CD1c-positive myeloid dendritic cell (primary cell): ENCODE results near the gene GABBR2.
A peak's percentile ranks its signal among the peaks of the same experiment; 100 is the strongest.

Experiments
- DNase-seq: peaks from one replicate; pipeline ENCODE4 v3.0.0-alpha.2; 2016; ENCODE audit errors: extremely low spot score

GABBR2 gene

DNA sequence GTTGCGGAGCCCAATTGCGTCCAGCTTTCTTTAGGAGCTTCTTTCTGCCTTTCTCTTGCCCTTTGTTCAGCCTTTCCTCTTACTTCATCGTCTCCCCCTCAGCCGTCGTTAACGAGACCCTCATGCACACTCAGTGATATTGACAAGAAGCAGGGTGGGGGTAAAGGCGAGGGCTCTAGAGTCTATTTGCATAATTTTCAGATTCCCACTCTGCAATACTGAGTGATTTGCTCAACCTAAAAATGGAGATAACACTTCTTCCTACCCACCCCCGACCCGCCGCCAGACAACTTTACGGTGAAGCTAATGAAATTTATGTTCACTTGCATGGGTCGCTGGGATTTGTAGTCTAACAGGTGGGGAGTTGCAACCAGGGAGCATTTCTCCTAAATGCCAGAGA lies 452.0 kb downstream of the GABBR2 start:
- peak; percentile 34 for DNase-seq

GRCh38 chr9:98255578-98256296 lies 453.0 kb downstream of the GABBR2 start, which contains the start of gene TBC1D2:
Gene TBC1D2 (minus strand): TSS chr9:98255649. CDS start chr9:98255541, 108 bp downstream.
- peak; percentile 97 for DNase-seq

GRCh38 chr9:98255061-98255577 lies 453.6 kb downstream of the GABBR2 start:
- DNase-seq, result peak; percentile 33

GRCh38 chr9:98254228-98255060 lies 454.3 kb downstream of the GABBR2 start:
- DNase-seq, result no peak

DNA sequence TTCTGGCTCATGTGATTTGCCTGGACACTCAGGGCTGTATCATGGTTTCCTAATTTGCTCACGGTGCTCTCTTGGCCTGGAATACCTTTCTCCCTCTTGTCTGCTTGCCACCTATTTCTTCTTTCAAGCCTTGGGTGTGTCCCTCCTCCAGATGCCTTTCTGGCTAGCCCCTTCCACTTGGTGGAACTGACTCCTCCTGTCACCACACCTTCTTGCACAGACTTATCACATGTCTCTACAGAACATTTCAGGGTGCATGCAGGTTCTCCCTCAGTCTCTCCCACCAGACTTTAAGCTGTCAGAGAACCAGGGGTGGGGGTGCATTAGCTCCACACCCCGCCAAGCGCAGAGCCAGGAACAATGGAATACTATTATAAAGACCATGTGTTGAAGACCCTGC lies 455.2 kb downstream of the GABBR2 start:
- no peak for DNase-seq

DNA sequence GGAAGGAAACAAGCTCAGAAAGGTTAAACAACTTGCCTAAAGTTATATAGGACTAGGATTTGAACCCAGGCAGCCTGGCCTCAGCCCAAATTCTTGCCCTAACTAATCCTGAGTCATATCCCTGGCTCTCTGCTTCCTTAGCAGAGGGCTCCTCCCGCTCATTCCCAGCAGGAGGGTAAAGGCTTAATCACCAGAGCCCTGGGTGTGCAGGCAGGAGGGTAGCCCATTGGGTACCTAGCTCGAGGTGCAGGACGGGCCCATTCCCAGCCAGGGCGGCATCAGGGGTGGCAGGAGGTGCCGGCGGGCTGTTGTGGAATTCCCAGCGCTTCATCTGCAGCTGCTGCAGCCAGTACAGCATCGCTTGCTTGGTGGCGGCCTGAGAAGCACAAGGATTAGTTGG lies 457.2 kb downstream of the GABBR2 start:
- peak; percentile 6 for DNase-seq

DNA sequence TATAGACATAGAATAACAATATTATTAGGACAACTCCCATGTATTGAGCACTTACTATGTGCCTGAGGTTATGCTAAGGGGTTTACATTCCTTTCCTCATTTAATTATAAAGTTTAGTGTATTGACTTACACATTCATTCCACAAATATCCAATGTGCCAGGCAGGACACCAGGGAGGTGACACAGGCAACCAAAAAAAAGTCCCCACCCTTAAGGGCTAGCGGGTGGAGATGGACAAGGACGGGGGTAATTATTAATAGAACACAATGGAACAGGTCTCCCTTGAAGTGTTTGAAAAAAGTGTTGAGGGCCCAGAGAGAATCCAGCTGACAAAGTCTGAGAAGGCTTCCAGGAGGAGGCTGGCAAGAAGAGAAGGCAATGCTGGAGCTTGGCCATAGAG lies 459.0 kb downstream of the GABBR2 start:
- no peak for DNase-seq

GRCh38 chr9:98248737-98249474 lies 459.8 kb downstream of the GABBR2 start:
- DNase-seq, result peak; percentile 96

DNA sequence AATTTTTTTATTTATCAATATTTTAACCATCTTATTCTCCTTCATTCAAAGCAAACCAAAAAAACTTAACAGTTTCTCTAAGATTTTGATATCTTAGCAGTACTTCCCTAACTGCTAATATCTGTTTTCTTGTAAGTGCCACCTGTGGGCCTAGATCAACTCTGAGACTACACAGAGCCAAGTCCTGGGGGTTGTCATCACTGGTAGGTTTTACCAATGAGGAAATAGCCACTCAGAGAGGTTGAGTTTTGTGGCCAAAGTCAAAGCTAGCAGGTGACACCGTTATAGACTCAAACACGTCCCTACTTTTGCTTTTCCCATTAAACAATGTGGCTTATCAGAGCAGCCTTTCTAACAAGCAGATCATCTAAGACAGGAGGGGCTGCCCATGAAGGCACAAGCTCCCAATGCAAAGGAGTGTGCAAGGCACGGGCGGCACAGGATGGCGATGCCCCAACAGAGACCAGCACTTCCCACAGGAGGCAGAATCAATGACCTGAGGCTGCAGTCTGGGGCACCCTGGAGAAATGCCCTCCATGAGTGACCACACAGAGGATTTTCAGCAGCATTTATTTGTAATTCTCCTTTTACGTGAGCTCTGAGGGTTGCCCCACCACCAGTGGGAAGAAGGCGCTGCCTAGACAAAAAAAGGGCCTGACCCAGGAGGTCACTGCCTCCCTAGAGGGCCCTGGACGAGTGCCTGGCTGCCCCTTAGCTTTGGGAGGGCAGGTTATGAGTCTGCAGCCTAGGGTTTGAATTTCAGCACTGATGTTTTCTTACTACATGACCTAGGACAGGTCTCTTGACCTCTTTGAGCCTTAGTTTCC lies 460.7 kb downstream of the GABBR2 start:
- peak; percentile 73 for DNase-seq

DNA sequence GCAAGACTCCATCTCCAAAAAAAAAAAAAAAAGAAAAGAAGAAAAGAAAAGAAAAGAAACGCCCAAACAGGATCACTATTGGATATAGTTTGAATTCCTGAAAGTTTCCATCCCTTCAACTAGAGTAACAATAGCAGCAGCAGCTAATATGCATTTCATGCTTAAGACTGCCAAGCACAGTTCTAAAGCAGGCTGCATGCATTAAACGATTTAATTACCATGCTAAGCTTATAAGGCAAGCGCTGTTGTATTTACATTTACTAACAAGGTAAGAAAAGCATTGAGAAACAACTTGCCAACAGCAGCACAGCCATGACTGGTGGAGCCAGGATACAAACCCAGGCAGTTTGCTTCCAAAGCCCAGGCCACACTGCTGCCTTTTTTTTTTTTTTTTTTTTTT lies 466.3 kb downstream of the GABBR2 start:
- DNase-seq, result no peak

- peak; percentile 43 for DNase-seq
Observed at GRCh38 chr9:98241357-98242300, 467.1 kb downstream of the GABBR2 start.

- peak; percentile 78 for DNase-seq
Observed at GRCh38 chr9:98240475-98240874, 468.3 kb downstream of the GABBR2 start.
